Natural killer cell (primary cell): ENCODE measurements around the gene PCDHA3. TPM values are rescaled to one million over a fixed set of nuclear protein-coding genes. Genes with fewer than 3 reads are reported as not detected.
"Not testable (repeated sequence)": the region's sequence is repeated elsewhere in the genome, so short reads cannot be mapped to it uniquely, and the experiment has no call there.

ENCODE experiments used
- ATAC-seq, 3 donors: fragments of 150-1000 bp in 2 of 3; fragments of 200-7000 bp in 1 of 3; cut with Tn5 transposase; 1 replicate in 1 of 3; 2 replicates in 2 of 3; pipeline ENCODE4 v1.10.0; 2021; ENCODE audit warnings: mild to moderate bottlenecking in 2 of 3, moderate library complexity in 2 of 3
- DNase-seq, 2 donors: peaks; one replicate each; pipeline versions ENCODE4 v3.0.0 to v3.0.0-alpha.2; 2013 to 2021; ENCODE audit warnings: mixed read lengths in 1 of 2
- H3K27ac ChIP-seq: one replicate; pipeline ENCODE4 v1.5.1; 2013; ENCODE audit warnings: mild to moderate bottlenecking, low read length
- H3K27me3 ChIP-seq: one replicate; pipeline ENCODE4 v1.6.1; 2013; ENCODE audit warnings: low read length; ENCODE audit not compliant: control insufficient read depth, insufficient read depth
- H3K36me3 ChIP-seq: one replicate; pipeline ENCODE4 v1.6.1; 2013; ENCODE audit warnings: low read length; ENCODE audit not compliant: control insufficient read depth, insufficient read depth
- H3K4me1 ChIP-seq: one replicate; pipeline ENCODE4 v1.6.1; 2013; ENCODE audit warnings: low read length; ENCODE audit not compliant: control insufficient read depth, insufficient read depth
- H3K4me3 ChIP-seq: one replicate; pipeline ENCODE4 v1.5.1; 2013; ENCODE audit warnings: low read length
- H3K9me3 ChIP-seq: one replicate; pipeline ENCODE4 v1.6.1; 2013; ENCODE audit warnings: low read length; ENCODE audit not compliant: control insufficient read depth, insufficient read depth
- H3K27ac Mint-ChIP-seq, 2 donors: one replicate each; pipeline ENCODE4 v1.8.0; 2022; ENCODE audit warnings: mild to moderate bottlenecking in 2 of 2, mixed read lengths in 2 of 2, moderate library complexity in 1 of 2
- H3K27me3 Mint-ChIP-seq, 2 donors: one replicate each; pipeline ENCODE4 v1.8.0; 2022; ENCODE audit warnings: low read depth in 2 of 2, mixed read lengths in 2 of 2
- H3K36me3 Mint-ChIP-seq: one replicate; pipeline ENCODE4 v1.8.0; 2022; ENCODE audit warnings: mixed read lengths
- H3K4me1 Mint-ChIP-seq, 2 donors: one replicate each; pipeline ENCODE4 v1.8.0; 2022; ENCODE audit warnings: mixed read lengths in 2 of 2
- H3K4me3 Mint-ChIP-seq: one replicate; pipeline ENCODE4 v1.8.0; 2022; ENCODE audit warnings: mild to moderate bottlenecking, moderate library complexity, mixed read lengths
- H3K9me3 Mint-ChIP-seq, 2 donors: one replicate each; pipeline ENCODE4 v1.8.0; 2022; ENCODE audit warnings: mixed read lengths in 2 of 2
- CTCF ChIP-seq: fragments of 200-600 bp; IDR thresholded peaks from one replicate; pipeline ENCODE4 v1.8.0; 2022; ENCODE audit warnings: antibody characterized with exemption
- WGBS: methylation state at CpG from one replicate; pipeline ENCODE4 v1.1.7; 2013; ENCODE audit warnings: missing lambda C conversion rate; ENCODE audit not compliant: insufficient coverage; 5-methylcytosine and 5-hydroxymethylcytosine counted together
- intact Hi-C: fragments of 100-400 bp; cut with micrococcal nuclease; formaldehyde crosslinking; loops from one replicate; pipeline ENCODE4 v1.14.2; 2022
- total RNA-seq, 4 donors: library from RNA; stranded (reverse); fragments of 120-200 nt in 1 of 4; gene quantifications; one replicate each; pipeline versions ENCODE4 v1.2.3 to v1.2.4, GENCODE V29; 2013 to 2022

PCDHA3 gene
- total RNA-seq, 3 donors from 2014 or later (not counting 1 experiment from before 2014, with no cell fraction given): not detected

GRCh38 chr5:140821375-140822280, 20.8 kb downstream of the PCDHA3 start, which contains the start of gene PCDHA5:
TSS of gene PCDHA5 (plus strand) at chr5:140821613.
- no peaks in the 10 kb centered on the region for H3K4me1 ChIP-seq
- TF ChIP-seq CTCF: no peak
- ATAC-seq (no peak), DNase-seq (no peak)
- H3K36me3 Mint-ChIP-seq: no peaks in the 10 kb centered on the region
- peaks cover 12% of the 10 kb centered on the region for H3K9me3 ChIP-seq
- no peak within 1 kb of the TSS for H3K27ac Mint-ChIP-seq
- H3K4me1 Mint-ChIP-seq: no peaks in the 10 kb centered on the region
- H3K4me3 Mint-ChIP-seq: no peak within 1 kb of the TSS
- H3K4me3 ChIP-seq: no peak within 1 kb of the TSS
- no peaks in the 10 kb centered on the region for H3K36me3 ChIP-seq
- WGBS: 40% methylated on average over 34 of the region's 39 CpGs
- peaks cover 3% of the 10 kb centered on the region for H3K27me3 ChIP-seq
- peaks cover 6 to 7% of the 10 kb centered on the region in 2 donors for H3K27me3 Mint-ChIP-seq
- no peak within 1 kb of the TSS for H3K27ac ChIP-seq
- peaks cover 2 to 4% of the 10 kb centered on the region in 2 donors for H3K9me3 Mint-ChIP-seq
- intact Hi-C loops: no loop called here

- ATAC-seq: no peak
- no peak overlapping the region for H3K4me3 ChIP-seq
- H3K9me3 Mint-ChIP-seq: peaks cover 5 to 6% of the 10 kb centered on the region in 2 donors
- no peaks in the 10 kb centered on the region for H3K4me1 ChIP-seq
- no peaks in the 10 kb centered on the region for H3K4me1 Mint-ChIP-seq
- TF ChIP-seq CTCF: no peak
- H3K27ac ChIP-seq: no peak overlapping the region
- peaks cover 3% of the 10 kb centered on the region for H3K27me3 ChIP-seq
- H3K36me3 Mint-ChIP-seq: peaks cover under 1% of the 10 kb centered on the region
- peaks cover 12% of the 10 kb centered on the region for H3K9me3 ChIP-seq
- H3K27ac Mint-ChIP-seq: no peak overlapping the region
- WGBS: 32% methylated on average over 6 of the region's 6 CpGs
- H3K36me3 ChIP-seq: no peaks in the 10 kb centered on the region
- H3K4me3 Mint-ChIP-seq: no peak overlapping the region
- H3K27me3 Mint-ChIP-seq: peaks cover 12 to 13% of the 10 kb centered on the region in 2 donors
- intact Hi-C loops: no loop called here
- no peak for DNase-seq
These were observed 21.4 kb downstream of the PCDHA3 start for GRCh38 chr5:140822281-140822629.

GRCh38 chr5:140822969-140823368, 22.1 kb downstream of the PCDHA3 start:
- H3K36me3 Mint-ChIP-seq, H3K4me1 Mint-ChIP-seq, H3K27ac Mint-ChIP-seq, DNase-seq, H3K36me3 ChIP-seq, H3K4me3 ChIP-seq, H3K4me1 ChIP-seq, intact Hi-C loops, H3K4me3 Mint-ChIP-seq, H3K27me3 ChIP-seq, H3K9me3 Mint-ChIP-seq, H3K27ac ChIP-seq, ATAC-seq: not testable (repeated sequence)
- WGBS: 60% methylated on average over 48 of the region's 48 CpGs
- H3K27me3 Mint-ChIP-seq: peaks cover 15 to 16% of the 10 kb centered on the region in 2 donors
- peaks cover 12% of the 10 kb centered on the region for H3K9me3 ChIP-seq

- peaks cover 4 to 9% of the 10 kb centered on the region in 2 donors for H3K9me3 Mint-ChIP-seq
- H3K36me3 Mint-ChIP-seq: peaks cover 7% of the 10 kb centered on the region
- Histone ChIP-seq H3K4me1 (no peaks in the 10 kb centered on the region), H3K36me3 (no peaks in the 10 kb centered on the region), H3K27me3 (peaks cover 7% of the 10 kb centered on the region), H3K9me3 (peaks cover 15% of the 10 kb centered on the region), H3K4me3 (no peak overlapping the region), H3K27ac (no peak overlapping the region)
- H3K27ac Mint-ChIP-seq: no peak overlapping the region
- H3K4me3 Mint-ChIP-seq: no peak overlapping the region
- no peaks in the 10 kb centered on the region for H3K4me1 Mint-ChIP-seq
- 61% methylated on average over 38 of the region's 38 CpGs for WGBS
- H3K27me3 Mint-ChIP-seq: peaks cover 15 to 16% of the 10 kb centered on the region in 2 donors
- TF ChIP-seq CTCF: no peak
- DNase-seq: no peak
- no peak for ATAC-seq
- intact Hi-C loops: no loop called here
These were observed 22.6 kb downstream of the PCDHA3 start for GRCh38 chr5:140823475-140823874.
